HEK293T (cell line): Measurements from ENCODE around the gene SOCS7.

Experiments
- ARNT ChIP-seq: fragments of 450-650 bp; IDR thresholded peaks from 2 replicates; pipeline ENCODE4 v1.6.1; 2017; ENCODE audit warnings: mild to moderate bottlenecking
- FOXM1 ChIP-seq: fragments of 450-650 bp; IDR thresholded peaks from 2 replicates; pipeline ENCODE4 v1.6.1; 2017; ENCODE audit warnings: mild to moderate bottlenecking, borderline replicate concordance
- HDGF ChIP-seq: fragments of 450-650 bp; IDR thresholded peaks from 2 replicates; pipeline ENCODE4 v1.6.1; 2017; ENCODE audit warnings: antibody characterized with exemption, borderline replicate concordance
- L3MBTL2 ChIP-seq: fragments of 450-650 bp; conservative IDR thresholded peaks from 2 replicates; pipeline ENCODE4 v1.6.1; 2016; ENCODE audit warnings: mild to moderate bottlenecking
- LEF1 ChIP-seq: fragments of 450-650 bp; IDR thresholded peaks from 2 replicates; pipeline ENCODE4 v1.6.1; 2017; ENCODE audit warnings: mild to moderate bottlenecking, borderline replicate concordance
- SUZ12 ChIP-seq: fragments of 450-650 bp; IDR thresholded peaks from 2 replicates; pipeline ENCODE4 v1.6.1; 2016; ENCODE audit warnings: mild to moderate bottlenecking
- TF ChIP-seq, protein P1 (sequence below): fragments of 450-650 bp; IDR thresholded peaks from 2 replicates; pipeline ENCODE4 v1.6.1; 2016

DNA sequence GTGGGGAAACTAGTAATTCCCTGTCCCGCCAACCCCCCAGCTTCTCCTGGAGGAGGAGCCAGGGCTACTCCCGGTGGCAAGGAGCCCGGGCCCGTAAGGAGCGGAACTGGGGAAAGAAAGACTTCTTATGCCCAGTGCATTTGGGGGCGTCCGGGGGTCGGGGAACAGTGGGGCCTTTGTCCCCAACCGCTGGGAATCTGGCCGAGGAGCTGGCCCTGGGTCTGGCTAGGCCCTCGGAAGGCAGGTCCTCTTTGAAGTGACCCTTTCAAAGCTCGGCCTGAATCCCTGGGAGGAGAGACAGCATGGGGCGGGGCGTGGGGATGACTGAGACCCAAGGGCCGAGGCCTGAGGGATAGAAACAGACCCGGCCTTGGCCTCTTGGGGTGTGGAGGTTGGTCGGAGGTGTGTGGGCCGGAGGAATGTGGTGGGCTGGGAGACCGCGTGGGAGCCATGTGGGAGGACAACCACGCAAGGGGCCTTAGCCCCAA, 82.6 kb downstream of the SOCS7 start:
- TF ChIP-seq SUZ12: no peak
- TF ChIP-seq LEF1: no peak
- no peak for TF ChIP-seq HDGF
- TF ChIP-seq, protein P1, sequence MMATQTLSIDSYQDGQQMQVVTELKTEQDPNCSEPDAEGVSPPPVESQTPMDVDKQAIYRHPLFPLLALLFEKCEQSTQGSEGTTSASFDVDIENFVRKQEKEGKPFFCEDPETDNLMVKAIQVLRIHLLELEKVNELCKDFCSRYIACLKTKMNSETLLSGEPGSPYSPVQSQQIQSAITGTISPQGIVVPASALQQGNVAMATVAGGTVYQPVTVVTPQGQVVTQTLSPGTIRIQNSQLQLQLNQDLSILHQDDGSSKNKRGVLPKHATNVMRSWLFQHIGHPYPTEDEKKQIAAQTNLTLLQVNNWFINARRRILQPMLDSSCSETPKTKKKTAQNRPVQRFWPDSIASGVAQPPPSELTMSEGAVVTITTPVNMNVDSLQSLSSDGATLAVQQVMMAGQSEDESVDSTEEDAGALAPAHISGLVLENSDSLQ: no peak
- no peak for TF ChIP-seq L3MBTL2
- TF ChIP-seq FOXM1: no peak
- no peak for TF ChIP-seq ARNT
